Measurements from ENCODE around the gene NFS1. TPM values are rescaled to one million over a fixed set of nuclear protein-coding genes. Genes with fewer than 3 reads are reported as not detected.

Gene NFS1
- total RNA-seq, 1 experiment from 2014 or later: 44.6 TPM

DNA sequence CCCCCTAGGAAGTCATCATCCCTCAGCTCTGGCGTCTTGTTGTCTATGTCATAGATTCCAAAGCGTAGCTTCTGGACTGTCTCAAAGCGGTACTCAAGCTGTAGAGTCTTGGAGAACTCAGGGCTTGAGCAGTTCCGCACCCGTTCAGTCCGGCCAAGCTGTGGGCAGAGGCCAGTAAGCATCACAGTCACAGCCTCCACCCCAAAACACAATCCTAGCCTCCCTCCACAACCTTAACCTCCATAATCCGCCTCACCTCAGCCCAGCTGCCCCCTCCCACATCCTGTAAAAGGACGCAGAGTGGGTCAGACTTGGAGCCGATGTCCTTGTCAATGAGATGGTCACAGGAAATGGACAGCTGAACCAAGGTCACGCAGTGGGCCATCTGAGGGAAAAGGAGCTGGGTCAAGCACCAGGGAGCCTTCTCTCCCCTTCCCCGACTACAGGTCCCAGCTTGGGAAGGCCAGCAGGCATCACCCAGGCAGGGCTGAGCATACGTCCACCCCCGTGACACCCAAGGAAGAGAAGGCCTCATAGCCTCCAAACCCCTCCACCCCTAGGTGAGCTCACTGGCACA is 66.5 kb downstream of the NFS1 start:
- no peak overlapping the region for H3K27ac Mint-ChIP-seq (ENCODE audit: unreplicated experiment)
- H3K36me3 Mint-ChIP-seq (ENCODE audit: insufficient read depth, unreplicated experiment): peaks cover 63% of the 10 kb centered on the region
- TF ChIP-seq, protein P1, sequence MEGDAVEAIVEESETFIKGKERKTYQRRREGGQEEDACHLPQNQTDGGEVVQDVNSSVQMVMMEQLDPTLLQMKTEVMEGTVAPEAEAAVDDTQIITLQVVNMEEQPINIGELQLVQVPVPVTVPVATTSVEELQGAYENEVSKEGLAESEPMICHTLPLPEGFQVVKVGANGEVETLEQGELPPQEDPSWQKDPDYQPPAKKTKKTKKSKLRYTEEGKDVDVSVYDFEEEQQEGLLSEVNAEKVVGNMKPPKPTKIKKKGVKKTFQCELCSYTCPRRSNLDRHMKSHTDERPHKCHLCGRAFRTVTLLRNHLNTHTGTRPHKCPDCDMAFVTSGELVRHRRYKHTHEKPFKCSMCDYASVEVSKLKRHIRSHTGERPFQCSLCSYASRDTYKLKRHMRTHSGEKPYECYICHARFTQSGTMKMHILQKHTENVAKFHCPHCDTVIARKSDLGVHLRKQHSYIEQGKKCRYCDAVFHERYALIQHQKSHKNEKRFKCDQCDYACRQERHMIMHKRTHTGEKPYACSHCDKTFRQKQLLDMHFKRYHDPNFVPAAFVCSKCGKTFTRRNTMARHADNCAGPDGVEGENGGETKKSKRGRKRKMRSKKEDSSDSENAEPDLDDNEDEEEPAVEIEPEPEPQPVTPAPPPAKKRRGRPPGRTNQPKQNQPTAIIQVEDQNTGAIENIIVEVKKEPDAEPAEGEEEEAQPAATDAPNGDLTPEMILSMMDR (IDR thresholded peaks at IDR 0.05; ENCODE audit: unreplicated experiment): no peak
- CTCF ChIA-PET: no interaction called here
- no TSS peak for BruUV-seq (replicated peaks)
- H3K9me3 Mint-ChIP-seq (ENCODE audit: low read depth, unreplicated experiment): no peaks in the 10 kb centered on the region
- intact Hi-C loops (cut with micrococcal nuclease; ENCODE audit: unreplicated experiment): no loop called here
- peaks cover 9% of the 10 kb centered on the region for H3K4me1 Mint-ChIP-seq (ENCODE audit: low read depth, unreplicated experiment)
- no peak overlapping the region for H3K4me3 Mint-ChIP-seq (ENCODE audit: low read depth, unreplicated experiment)
- H3K27me3 Mint-ChIP-seq (ENCODE audit: unreplicated experiment): no peaks in the 10 kb centered on the region
- no peak for DNase-seq

DNA sequence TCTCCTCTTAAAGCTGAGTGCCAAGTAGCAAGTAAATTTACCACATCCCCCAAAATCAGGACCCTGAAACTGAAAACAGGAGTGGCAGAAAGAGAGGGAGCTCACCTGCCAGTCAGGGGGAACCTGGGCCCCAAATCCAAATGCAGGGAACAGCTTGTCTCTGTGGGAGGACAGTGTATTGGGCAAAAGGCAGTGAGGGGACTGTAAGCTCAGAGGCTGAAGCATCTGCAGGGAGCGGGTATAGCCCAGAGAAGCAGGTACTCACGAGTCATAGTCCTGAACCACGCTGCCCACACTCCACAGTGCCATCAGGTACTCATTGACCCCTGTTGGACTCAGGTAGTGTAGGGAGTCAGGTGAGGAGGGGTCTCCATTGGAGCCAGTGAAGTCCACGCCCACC is 68.5 kb downstream of the NFS1 start:
- no peaks in the 10 kb centered on the region for H3K9me3 Mint-ChIP-seq (ENCODE audit: low read depth, unreplicated experiment)
- H3K27me3 Mint-ChIP-seq (ENCODE audit: unreplicated experiment): no peaks in the 10 kb centered on the region
- H3K27ac Mint-ChIP-seq (ENCODE audit: unreplicated experiment): no peak overlapping the region
- no peak overlapping the region for H3K4me3 Mint-ChIP-seq (ENCODE audit: low read depth, unreplicated experiment)
- no TSS peak for BruUV-seq (replicated peaks)
- H3K4me1 Mint-ChIP-seq (ENCODE audit: low read depth, unreplicated experiment): no peaks in the 10 kb centered on the region
- H3K36me3 Mint-ChIP-seq (ENCODE audit: insufficient read depth, unreplicated experiment): peaks cover 83% of the 10 kb centered on the region
- no peak for DNase-seq
- CTCF ChIA-PET: interaction anchor here (2.0 kb wide), 1 partner anchor 14 kb away, joined by 5 read pairs; no protein-coding TSS in a partner anchor
- intact Hi-C loops (cut with micrococcal nuclease; ENCODE audit: unreplicated experiment): no loop called here
- TF ChIP-seq, protein P1 (IDR thresholded peaks at IDR 0.05; ENCODE audit: unreplicated experiment): no peak

DNA sequence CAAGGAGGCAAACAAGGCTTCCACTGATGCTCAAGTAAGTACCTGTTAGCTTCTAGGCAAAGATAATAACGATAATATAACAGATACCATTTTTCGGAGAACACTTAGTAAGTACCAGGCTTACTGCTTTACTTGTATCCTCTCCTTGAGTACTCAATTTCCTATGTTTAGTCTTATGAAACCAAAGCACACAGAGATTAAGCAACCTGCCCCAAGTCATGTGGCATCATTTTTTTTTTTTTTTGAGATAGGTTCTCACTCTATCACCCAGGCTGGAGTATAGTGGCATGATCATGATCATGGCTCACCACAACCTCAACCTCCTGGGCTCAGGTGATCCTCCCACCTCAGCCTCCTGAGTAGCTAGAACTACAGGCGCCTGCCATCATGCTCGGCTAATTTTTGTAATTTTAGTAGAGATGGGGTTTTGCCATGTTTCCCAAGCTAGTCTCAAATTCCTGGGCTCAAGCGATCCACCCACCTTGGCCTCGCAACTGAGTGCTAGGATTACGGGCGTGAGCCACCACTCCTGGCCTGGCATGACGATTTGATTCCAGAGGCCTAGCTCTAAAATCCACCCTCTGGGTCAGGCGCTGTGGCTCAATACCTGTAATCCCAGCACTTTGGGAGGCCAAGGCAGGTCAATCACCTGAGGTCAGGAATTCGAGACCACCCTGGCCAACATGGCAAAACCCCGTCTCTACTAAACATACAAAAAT is 69.6 kb downstream of the NFS1 start:
- CTCF ChIA-PET: interaction anchor here (0.7 to 2.0 kb wide), 4 partner anchors 10 to 25 kb away, joined by 3 to 5 read pairs (median 3); no protein-coding TSS in a partner anchor
- Mint-ChIP-seq H3K27me3 (ENCODE audit: unreplicated experiment) (no peaks in the 10 kb centered on the region), H3K4me3 (ENCODE audit: low read depth, unreplicated experiment) (no peak overlapping the region), H3K9me3 (ENCODE audit: low read depth, unreplicated experiment) (no peaks in the 10 kb centered on the region), H3K27ac (ENCODE audit: unreplicated experiment) (no peak overlapping the region), H3K4me1 (ENCODE audit: low read depth, unreplicated experiment) (no peaks in the 10 kb centered on the region), H3K36me3 (ENCODE audit: insufficient read depth, unreplicated experiment) (peaks cover 85% of the 10 kb centered on the region)
- no peak for DNase-seq
- TF ChIP-seq, protein P1 (IDR thresholded peaks at IDR 0.05; ENCODE audit: unreplicated experiment): no peak
- no TSS peak for BruUV-seq (replicated peaks)
- intact Hi-C loops (cut with micrococcal nuclease; ENCODE audit: unreplicated experiment): no loop called here

DNA sequence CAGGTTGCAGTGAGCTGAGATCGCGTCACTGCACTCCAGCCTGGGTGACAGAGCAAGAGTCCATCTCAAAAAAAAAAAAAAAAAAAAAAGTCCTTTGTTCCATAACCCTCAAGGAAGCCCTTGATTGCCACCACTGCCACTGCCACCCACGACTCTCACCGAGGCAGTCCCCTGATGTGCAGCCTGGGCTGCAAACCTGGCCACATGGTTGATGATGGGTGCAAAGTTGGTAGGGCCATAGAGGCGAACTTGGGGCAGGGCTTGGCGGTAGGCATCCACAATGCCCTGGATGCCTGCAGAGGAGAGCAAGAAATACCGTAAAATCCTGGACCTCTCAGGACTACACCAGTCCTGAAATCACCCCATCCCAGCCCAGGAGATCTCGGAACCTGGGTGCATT is 72.0 kb downstream of the NFS1 start:
- DNase-seq: no peak
- Mint-ChIP-seq H3K36me3 (ENCODE audit: insufficient read depth, unreplicated experiment) (peaks cover 80% of the 10 kb centered on the region), H3K27ac (ENCODE audit: unreplicated experiment) (no peak overlapping the region), H3K4me1 (ENCODE audit: low read depth, unreplicated experiment) (no peaks in the 10 kb centered on the region), H3K27me3 (ENCODE audit: unreplicated experiment) (no peaks in the 10 kb centered on the region), H3K9me3 (ENCODE audit: low read depth, unreplicated experiment) (no peaks in the 10 kb centered on the region), H3K4me3 (ENCODE audit: low read depth, unreplicated experiment) (no peak overlapping the region)
- CTCF ChIA-PET: no interaction called here
- no TSS peak for BruUV-seq (replicated peaks)
- intact Hi-C loops (cut with micrococcal nuclease; ENCODE audit: unreplicated experiment): no loop called here
- TF ChIP-seq, protein P1 (IDR thresholded peaks at IDR 0.05; ENCODE audit: unreplicated experiment): no peak

Data from Calu3 (cell line).